WTC11 (cell line): ENCODE measurements around the gene LAMA2. TPM values are rescaled to one million over a fixed set of nuclear protein-coding genes. Genes with fewer than 3 reads are reported as not detected.

Experiments used
- ATAC-seq: fragments of 200-7000 bp; cut with Tn5 transposase; 2 replicates; pipeline ENCODE4 v1.10.0; 2021; ENCODE audit warnings: mild to moderate bottlenecking, moderate library complexity
- CTCF ChIA-PET: fragments of 300-600 bp; sonication (Branson Sonifier 250); formaldehyde crosslinking; loops from one replicate; lab custom pipeline; 2021; ENCODE audit warnings: antibody characterized with exemption; lab: Charles Lee
- POLR2A ChIA-PET: fragments of 350-600 bp; sonication (Branson Sonifier 250); formaldehyde crosslinking; loops from one replicate; lab custom pipeline; 2021; ENCODE audit warnings: antibody characterized with exemption; lab: Charles Lee
- DNase-seq: peaks from one replicate; pipeline ENCODE4 v3.0.0; 2021; ENCODE audit warnings: low spot score
- H3K27ac Mint-ChIP-seq: 2 replicates; pipeline ENCODE4 v1.8.0; 2021; ENCODE audit warnings: mixed read lengths
- H3K27me3 Mint-ChIP-seq: 2 replicates; pipeline ENCODE4 v1.8.0; 2021; ENCODE audit warnings: low read depth, mild to moderate bottlenecking, moderate library complexity, mixed read lengths
- H3K36me3 Mint-ChIP-seq: 2 replicates; pipeline ENCODE4 v1.8.0; 2021; ENCODE audit warnings: mixed read lengths
- H3K4me1 Mint-ChIP-seq: 2 replicates; pipeline ENCODE4 v1.8.0; 2022; ENCODE audit warnings: mixed read lengths
- H3K4me3 Mint-ChIP-seq: 2 replicates; pipeline ENCODE4 v1.8.0; 2021; ENCODE audit warnings: mild to moderate bottlenecking, moderate library complexity, mixed read lengths
- H3K9me3 Mint-ChIP-seq: 2 replicates; pipeline ENCODE4 v1.8.0; 2021; ENCODE audit warnings: mixed read lengths
- AR ChIP-seq: fragments of 250-450 bp; sonication (Bioruptor Pico); IDR thresholded peaks from 2 replicates; pipeline ENCODE4 v1.9.0; 2021; ENCODE audit warnings: mild to moderate bottlenecking
- CDX4 ChIP-seq: fragments of 250-450 bp; sonication (Bioruptor Pico); IDR thresholded peaks from 2 replicates; pipeline ENCODE4 v1.9.0; 2021; ENCODE audit warnings: moderate library complexity, mild to moderate bottlenecking, inconsistent platforms, borderline replicate concordance
- CTCF ChIP-seq: fragments of 200-600 bp; IDR thresholded peaks from 2 replicates; pipeline ENCODE4 v1.8.0; 2022; ENCODE audit warnings: antibody characterized with exemption
- E2F5 ChIP-seq: sonication (generic); formaldehyde crosslinking; IDR thresholded peaks from 2 replicates; pipeline ENCODE4 v1.8.1; 2022; ENCODE audit warnings: mild to moderate bottlenecking, moderate library complexity, missing genetic modification reagents
- FOXK1 ChIP-seq: sonication (generic); formaldehyde crosslinking; IDR thresholded peaks from 2 replicates; pipeline ENCODE4 v1.8.0; 2022; ENCODE audit warnings: mild to moderate bottlenecking, moderate library complexity, missing genetic modification reagents
- FOXP1 ChIP-seq: sonication (generic); formaldehyde crosslinking; IDR thresholded peaks from 2 replicates; pipeline ENCODE4 v1.8.0; 2022; ENCODE audit warnings: missing genetic modification reagents, mild to moderate bottlenecking, moderate library complexity, borderline replicate concordance
- HMGA2 ChIP-seq: fragments of 250-450 bp; sonication (Bioruptor Pico); IDR thresholded peaks from 2 replicates; pipeline ENCODE4 v1.4.0; 2021; ENCODE audit warnings: mild to moderate bottlenecking, moderate library complexity
- MAX ChIP-seq: sonication (generic); formaldehyde crosslinking; IDR thresholded peaks from 2 replicates; pipeline ENCODE4 v1.8.0; 2022; ENCODE audit warnings: mild to moderate bottlenecking, missing genetic modification reagents
- NFYB ChIP-seq: sonication (generic); formaldehyde crosslinking; conservative IDR thresholded peaks from 2 replicates; pipeline ENCODE4 v1.8.0; 2022; ENCODE audit warnings: low read depth, missing genetic modification reagents
- SMAD3 ChIP-seq: sonication (generic); formaldehyde crosslinking; IDR thresholded peaks from 2 replicates; pipeline ENCODE4 v1.8.0; 2022; ENCODE audit warnings: missing genetic modification reagents, mild to moderate bottlenecking, borderline replicate concordance
- STAT6 ChIP-seq: sonication (generic); formaldehyde crosslinking; conservative IDR thresholded peaks from 2 replicates; pipeline ENCODE4 v1.8.1; 2023; ENCODE audit warnings: mild to moderate bottlenecking, low read depth, missing genetic modification reagents, moderate library complexity
- ZBTB43 ChIP-seq: sonication (generic); formaldehyde crosslinking; IDR thresholded peaks from 2 replicates; pipeline ENCODE4 v1.8.1; 2023; ENCODE audit warnings: mild to moderate bottlenecking, missing genetic modification reagents
- ZNF219 ChIP-seq: sonication (generic); formaldehyde crosslinking; IDR thresholded peaks from 2 replicates; pipeline ENCODE4 v1.8.0; 2023; ENCODE audit warnings: missing genetic modification reagents, mild to moderate bottlenecking, borderline replicate concordance
- ZNF281 ChIP-seq: sonication (generic); formaldehyde crosslinking; IDR thresholded peaks from 2 replicates; pipeline ENCODE4 v1.8.0; 2023; ENCODE audit warnings: mild to moderate bottlenecking, missing genetic modification reagents
- ZNF423 ChIP-seq: fragments of 250-450 bp; sonication (Bioruptor Pico); IDR thresholded peaks from 2 replicates; pipeline ENCODE4 v2.1.2; 2022; ENCODE audit warnings: mild to moderate bottlenecking, moderate library complexity
- ZNF671 ChIP-seq: fragments of 250-450 bp; sonication (Bioruptor Pico); IDR thresholded peaks from 2 replicates; pipeline ENCODE4 v1.8.0; 2021; ENCODE audit warnings: mild to moderate bottlenecking
- total RNA-seq: library from RNA; stranded (reverse); gene quantifications from 3 replicates; pipeline ENCODE4 v1.2.3, GENCODE V29; 2021

Gene LAMA2
- total RNA-seq, 1 experiment from 2014 or later, result 6.6 TPM

- Mint-ChIP-seq H3K4me3 (no peak overlapping the region), H3K9me3 (no peaks in the 10 kb centered on the region), H3K4me1 (peaks cover 5% of the 10 kb centered on the region), H3K27ac (peak overlapping the region; percentile 68; the same call in 1 of the 2 replicates), H3K36me3 (no peaks in the 10 kb centered on the region), H3K27me3 (no peaks in the 10 kb centered on the region)
- ChIA-PET POLR2A (no interaction called here), CTCF (no interaction called here)
- no peak for DNase-seq
- no peak for ATAC-seq
- TF ChIP-seq E2F5 (no peak), ZNF423 (CRISPR knock-in tag) (no peak), ZNF281 (CRISPR knock-in tag) (no peak), AR (CRISPR knock-in tag) (no peak), SMAD3 (no peak), CDX4 (CRISPR knock-in tag) (no peak), MAX (CRISPR knock-in tag) (no peak), ZNF671 (CRISPR knock-in tag) (no peak), NFYB (no peak), CTCF (no peak)
Measured at GRCh38 chr6:129297592-129297991, 414.7 kb downstream of the LAMA2 start.

- TF ChIP-seq ZBTB43 (CRISPR knock-in tag) (no peak), FOXP1 (CRISPR knock-in tag) (no peak), FOXK1 (CRISPR knock-in tag) (no peak), HMGA2 (no peak), ZNF219 (CRISPR knock-in tag) (no peak), STAT6 (no peak)
- TF ChIP-seq, all 79 proteins: peak for 0
- H3K4me3 Mint-ChIP-seq, result no peak overlapping the region
- no peak overlapping the region for H3K27ac Mint-ChIP-seq
- ATAC-seq, result no peak
- H3K4me1 Mint-ChIP-seq, result peaks cover 16% of the 10 kb centered on the region
- ChIA-PET POLR2A (interaction anchor here (0.6 kb wide), 1 partner anchor 404 kb away, joined by 4 read pairs; no protein-coding TSS in a partner anchor), CTCF (interaction anchor here (0.6 kb wide), 2 partner anchors 8 to 463 kb away, joined by 3 read pairs; no protein-coding TSS in a partner anchor)
- H3K27me3 Mint-ChIP-seq, result no peaks in the 10 kb centered on the region
- DNase-seq, result no peak
- H3K9me3 Mint-ChIP-seq, result peaks cover 4% of the 10 kb centered on the region; the same call in 1 of the 2 replicates
- H3K36me3 Mint-ChIP-seq, result no peaks in the 10 kb centered on the region
Measured at GRCh38 chr6:129302671-129303070, 419.7 kb downstream of the LAMA2 start.
